Measurements from ENCODE around the gene ABCC4. TPM values are rescaled to one million over a fixed set of nuclear protein-coding genes. Genes with fewer than 3 reads are reported as not detected.

Gene ABCC4
- total and polyA plus RNA-seq, 2 of the 13 experiments (the other 11 are each of a cell fraction or from before 2014, with no cell fraction given): 4.2 to 11.3 TPM

DNA sequence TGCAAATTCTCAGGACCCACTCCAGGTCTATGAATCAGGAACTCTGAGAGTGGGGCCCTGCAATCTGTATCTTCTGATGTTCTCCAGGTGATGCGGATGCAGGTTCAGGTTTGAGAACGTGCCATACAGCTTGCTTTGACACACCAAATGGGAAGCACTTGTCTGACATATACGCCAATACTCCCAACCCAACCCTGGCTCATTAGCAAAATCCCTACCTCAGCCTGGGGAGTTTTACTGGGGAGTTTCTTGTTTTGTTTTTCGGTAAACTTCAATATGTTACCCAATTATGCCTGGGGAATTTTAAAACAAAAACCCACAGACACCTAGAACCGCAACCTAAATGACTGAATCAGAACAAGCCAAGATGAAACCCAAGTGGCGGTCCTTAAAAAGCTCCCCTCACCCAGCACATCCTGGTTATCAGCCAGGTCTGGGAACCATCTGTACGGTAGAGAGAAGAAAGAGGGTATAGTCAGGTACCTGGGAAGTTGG is 41.2 kb downstream of the ABCC4 start:
- ATAC-seq (no peak), FAIRE-seq (no peak), DNase-seq (ENCODE audit: low spot score) (no peak)
- no peak for TF ChIP-seq MIER2 (CRISPR knock-in tag; IDR thresholded peaks at IDR 0.05)
- TF ChIP-seq TAF1 (CRISPR knock-in tag; IDR thresholded peaks at IDR 0.05): no peak
- no peak for TF ChIP-seq ZNF101 (CRISPR knock-in tag; IDR thresholded peaks at IDR 0.05; ENCODE audit: borderline replicate concordance, low read depth)
- TF ChIP-seq, protein P1, sequence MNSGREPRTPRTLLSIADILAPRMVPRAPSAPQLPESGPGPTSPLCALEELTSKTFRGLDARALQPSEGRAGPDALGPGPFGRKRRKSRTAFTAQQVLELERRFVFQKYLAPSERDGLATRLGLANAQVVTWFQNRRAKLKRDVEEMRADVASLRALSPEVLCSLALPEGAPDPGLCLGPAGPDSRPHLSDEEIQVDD (CRISPR knock-in tag; IDR thresholded peaks at IDR 0.05; ENCODE audit: borderline replicate concordance): no peak
- no peak for TF ChIP-seq ZNF652 (CRISPR knock-in tag; IDR thresholded peaks at IDR 0.05; ENCODE audit: borderline replicate concordance, low read depth)
- TF ChIP-seq TSC22D2 (CRISPR knock-in tag; IDR thresholded peaks at IDR 0.05; ENCODE audit: borderline replicate concordance): no peak
- no peak for TF ChIP-seq PPARG (CRISPR knock-in tag; conservative IDR thresholded peaks at IDR 0.05)
- TF ChIP-seq ZNF776 (CRISPR knock-in tag; IDR thresholded peaks at IDR 0.05): no peak
- TF ChIP-seq ZNF563 (CRISPR knock-in tag; IDR thresholded peaks at IDR 0.05): no peak
- TF ChIP-seq, protein P2, sequence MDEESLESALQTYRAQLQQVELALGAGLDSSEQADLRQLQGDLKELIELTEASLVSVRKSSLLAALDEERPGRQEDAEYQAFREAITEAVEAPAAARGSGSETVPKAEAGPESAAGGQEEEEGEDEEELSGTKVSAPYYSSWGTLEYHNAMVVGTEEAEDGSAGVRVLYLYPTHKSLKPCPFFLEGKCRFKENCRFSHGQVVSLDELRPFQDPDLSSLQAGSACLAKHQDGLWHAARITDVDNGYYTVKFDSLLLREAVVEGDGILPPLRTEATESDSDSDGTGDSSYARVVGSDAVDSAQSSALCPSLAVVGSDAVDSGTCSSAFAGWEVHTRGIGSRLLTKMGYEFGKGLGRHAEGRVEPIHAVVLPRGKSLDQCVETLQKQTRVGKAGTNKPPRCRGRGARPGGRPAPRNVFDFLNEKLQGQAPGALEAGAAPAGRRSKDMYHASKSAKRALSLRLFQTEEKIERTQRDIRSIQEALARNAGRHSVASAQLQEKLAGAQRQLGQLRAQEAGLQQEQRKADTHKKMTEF (CRISPR knock-in tag; IDR thresholded peaks at IDR 0.05): no peak
- no peak for TF ChIP-seq AGO1 (IDR thresholded peaks at IDR 0.05; ENCODE audit: low read depth, low read length, poor library complexity, severe bottlenecking)
- TF ChIP-seq POLR2A (IDR thresholded peaks at IDR 0.05; ENCODE audit: insufficient read depth in 1 of 2, low read depth in 2 of 2, low read length in 2 of 2): no peak
- no peak for TF ChIP-seq ZFX (CRISPR knock-in tag; IDR thresholded peaks at IDR 0.05; ENCODE audit: low read depth)
- TF ChIP-seq ZNF746 (CRISPR knock-in tag; IDR thresholded peaks at IDR 0.05): no peak
- TF ChIP-seq ZC3H4 (CRISPR knock-in tag; IDR thresholded peaks at IDR 0.05; ENCODE audit: borderline replicate concordance): no peak
- no peak for TF ChIP-seq CBFB (CRISPR knock-in tag; IDR thresholded peaks at IDR 0.05)
- TF ChIP-seq ZBTB8A (CRISPR knock-in tag; IDR thresholded peaks at IDR 0.05; ENCODE audit: borderline replicate concordance, low read depth): no peak
- no peak for TF ChIP-seq PTBP1 (IDR thresholded peaks at IDR 0.05; ENCODE audit: low read depth, low read length, poor library complexity, severe bottlenecking)
- Histone ChIP-seq H3K9me3 (ENCODE audit: low read length) (no peaks in the 10 kb centered on the region), H3K4me2 (ENCODE audit: low read depth, low read length) (no peak overlapping the region), H3K4me1 (ENCODE audit: insufficient read depth, low read length) (peaks cover 66% of the 10 kb centered on the region), H3K36me3 (replicated peaks in 1 of 2; ENCODE audit: control insufficient read depth in 1 of 2, insufficient read depth in 2 of 2, low read length in 2 of 2) (no peaks in the 10 kb centered on the region; a peak in 1 of 5 replicates), H3K79me2 (ENCODE audit: insufficient read depth, low read length) (no peaks in the 10 kb centered on the region), H3K27ac (ENCODE audit: extremely low read length, insufficient read depth, low read length) (no peak overlapping the region), H4K20me1 (ENCODE audit: insufficient read depth, low read length) (no peaks in the 10 kb centered on the region), H3K9ac (ENCODE audit: insufficient read depth, low read depth, low read length) (no peak overlapping the region), H3K27me3 (ENCODE audit: control insufficient read depth in 1 of 2, insufficient read depth in 2 of 2, low read length in 2 of 2) (no peaks in the 10 kb centered on the region), H2AFZ (ENCODE audit: low read length) (no peak overlapping the region), H3K4me3 (replicated peaks in 1 of 3; ENCODE audit: insufficient read depth in 1 of 3, low read depth in 2 of 3, low read length in 3 of 3) (no peak overlapping the region)
- in situ Hi-C loops (cut with HindIII; ENCODE audit: extremely low pct_ligation_motif_present, low pct_unique_long_range_greater_than_20kb) (no loop called here), intact Hi-C loops (cut with micrococcal nuclease; ENCODE audit: unreplicated experiment) (no loop called here)
- CTCF ChIA-PET (ENCODE audit: low intra/inter-chr PET ratio, low total read pairs): no interaction called here
- POLR2A ChIA-PET: no interaction called here
- BruUV-seq (replicated peaks): no TSS peak
- WGBS (ENCODE audit: low lambda C conversion rate): 97% methylated on average over 7 of the region's 7 CpGs

Data from HepG2 (cell line).